HL-60 (cell line): Measurements from ENCODE around the gene LINGO4.

Source experiments
- DNase-seq, 2 experiments: peaks; one replicate each; pipeline ENCODE4 v3.0.0-alpha.2; 2010 to 2020; ENCODE audit warnings: low read depth in 1 of 2, low spot score in 1 of 2
- H3K27ac ChIP-seq: fragments of 250-450 bp; sonication (Bioruptor Pico); replicated peaks from 2 replicates; pipeline ENCODE4 v1.5.1; 2020; ENCODE audit warnings: mild to moderate bottlenecking, moderate library complexity
- H3K27me3 ChIP-seq: fragments of 250-450 bp; sonication (Bioruptor Pico); 2 replicates; pipeline ENCODE4 v1.5.1; 2021; ENCODE audit warnings: mild to moderate bottlenecking, moderate library complexity; ENCODE audit not compliant: insufficient read depth, poor library complexity, severe bottlenecking
- H3K4me3 ChIP-seq: replicated peaks from 2 replicates; pipeline ENCODE4 v1.5.1; 2011; ENCODE audit warnings: mild to moderate bottlenecking, control low read depth, low read length; ENCODE audit not compliant: insufficient read depth
- GABPA ChIP-seq: IDR thresholded peaks from 2 replicates; pipeline ENCODE4 v1.6.1; 2012; ENCODE audit warnings: low read depth
- POLR2AphosphoS5 ChIP-seq: IDR thresholded peaks from 2 replicates; pipeline ENCODE4 v1.6.1; 2012; ENCODE audit warnings: low read depth
- REST ChIP-seq: IDR thresholded peaks from 2 replicates; pipeline ENCODE4 v1.6.1; 2012; ENCODE audit warnings: low read depth; ENCODE audit not compliant: insufficient replicate concordance
- SPI1 ChIP-seq: IDR thresholded peaks from 2 replicates; pipeline ENCODE4 v1.6.1; 2012; ENCODE audit warnings: low read depth, mild to moderate bottlenecking, borderline replicate concordance
- TF ChIP-seq, protein P1 (sequence below): IDR thresholded peaks from one replicate; pipeline ENCODE4 v1.5.1; 2011; ENCODE audit warnings: low read length, control low read depth, inconsistent platforms; ENCODE audit not compliant: insufficient read depth

The LINGO4 gene

DNA sequence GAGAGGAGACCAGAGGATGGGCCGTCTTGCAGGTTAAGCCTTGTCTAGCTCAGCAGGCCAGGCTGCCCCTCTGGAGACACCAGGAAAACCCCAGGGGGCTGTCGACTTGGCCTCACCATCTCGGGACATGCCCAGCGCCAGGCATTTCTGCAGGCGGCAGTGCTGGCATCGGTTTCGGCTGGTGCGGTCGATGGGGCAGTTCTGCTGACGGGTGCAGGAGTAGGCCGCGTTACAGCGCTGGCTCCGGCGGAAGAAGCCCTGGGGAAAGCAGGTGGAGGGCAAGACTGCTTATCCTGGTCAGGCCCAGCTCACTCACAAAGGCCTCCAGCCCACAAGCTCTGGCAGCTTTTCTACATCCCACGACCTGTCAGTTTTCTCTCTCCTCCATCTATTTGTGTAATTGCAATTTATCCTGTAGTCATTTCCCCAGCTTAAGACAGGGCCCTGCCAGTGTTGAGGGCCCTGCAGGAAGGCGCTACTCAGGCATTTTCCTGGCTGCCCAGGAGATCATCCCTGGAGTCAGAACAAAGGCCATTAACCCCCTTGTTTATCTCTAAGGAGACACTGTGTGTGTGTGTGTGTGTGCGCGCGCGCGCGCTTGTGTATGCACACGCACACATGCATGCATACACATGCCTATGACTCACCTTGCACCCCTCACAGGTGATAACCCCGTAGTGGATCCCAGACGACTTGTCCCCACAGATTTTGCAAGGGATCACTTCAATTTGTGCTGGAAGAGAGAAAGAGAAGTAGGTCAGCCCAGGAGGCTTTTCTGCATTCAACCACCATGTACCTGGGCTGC, 11.5 kb upstream of the LINGO4 start:
- Histone ChIP-seq H3K27ac (no peak overlapping the region), H3K4me3 (no peak overlapping the region), H3K27me3 (no peaks in the 10 kb centered on the region)
- DNase-seq, result no peak
- no peak for TF ChIP-seq POLR2AphosphoS5
- no peak for TF ChIP-seq GABPA
- TF ChIP-seq, protein P1, sequence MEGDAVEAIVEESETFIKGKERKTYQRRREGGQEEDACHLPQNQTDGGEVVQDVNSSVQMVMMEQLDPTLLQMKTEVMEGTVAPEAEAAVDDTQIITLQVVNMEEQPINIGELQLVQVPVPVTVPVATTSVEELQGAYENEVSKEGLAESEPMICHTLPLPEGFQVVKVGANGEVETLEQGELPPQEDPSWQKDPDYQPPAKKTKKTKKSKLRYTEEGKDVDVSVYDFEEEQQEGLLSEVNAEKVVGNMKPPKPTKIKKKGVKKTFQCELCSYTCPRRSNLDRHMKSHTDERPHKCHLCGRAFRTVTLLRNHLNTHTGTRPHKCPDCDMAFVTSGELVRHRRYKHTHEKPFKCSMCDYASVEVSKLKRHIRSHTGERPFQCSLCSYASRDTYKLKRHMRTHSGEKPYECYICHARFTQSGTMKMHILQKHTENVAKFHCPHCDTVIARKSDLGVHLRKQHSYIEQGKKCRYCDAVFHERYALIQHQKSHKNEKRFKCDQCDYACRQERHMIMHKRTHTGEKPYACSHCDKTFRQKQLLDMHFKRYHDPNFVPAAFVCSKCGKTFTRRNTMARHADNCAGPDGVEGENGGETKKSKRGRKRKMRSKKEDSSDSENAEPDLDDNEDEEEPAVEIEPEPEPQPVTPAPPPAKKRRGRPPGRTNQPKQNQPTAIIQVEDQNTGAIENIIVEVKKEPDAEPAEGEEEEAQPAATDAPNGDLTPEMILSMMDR, result no peak
- TF ChIP-seq REST, result no peak
- TF ChIP-seq SPI1, result no peak

- no peak overlapping the region for H3K4me3 ChIP-seq
- TF ChIP-seq, protein P1, result no peak
Measured at GRCh38 chr1:151815716-151816327, 10.6 kb upstream of the LINGO4 start.

DNA sequence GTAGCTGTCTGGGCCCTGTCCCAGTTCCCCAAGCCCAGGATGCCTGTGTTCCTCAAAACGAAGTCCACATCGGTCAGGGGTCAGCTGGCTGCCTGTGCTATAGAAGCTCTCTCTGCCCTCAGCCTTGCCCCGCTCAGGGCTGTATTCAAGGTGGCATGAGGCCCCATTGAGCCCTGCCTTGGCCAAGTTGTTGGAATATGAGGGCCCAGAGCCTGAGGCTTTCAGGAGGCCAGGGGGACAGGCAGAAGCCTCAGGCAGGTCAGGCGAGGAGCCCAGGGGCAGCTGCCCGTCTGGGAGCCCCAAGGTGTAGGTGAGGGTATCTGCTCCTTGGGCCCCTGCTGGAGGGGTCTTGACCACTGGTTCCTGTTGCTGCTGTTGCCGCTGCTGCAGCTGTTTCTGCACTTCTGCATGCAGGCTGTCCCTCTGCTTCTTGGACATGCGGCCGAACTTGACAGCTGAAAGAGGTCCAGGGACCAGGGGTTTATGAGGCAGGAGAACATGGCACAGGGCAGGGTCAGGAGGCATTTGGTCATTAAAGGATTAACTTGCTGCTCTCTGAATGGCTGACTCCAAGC, 9.8 kb upstream of the LINGO4 start:
- no peaks in the 10 kb centered on the region for H3K27me3 ChIP-seq
- TF ChIP-seq, protein P1, result no peak
- no peak for TF ChIP-seq GABPA
- no peak for TF ChIP-seq REST
- TF ChIP-seq SPI1, result no peak
- TF ChIP-seq POLR2AphosphoS5, result no peak
- no peak overlapping the region for H3K27ac ChIP-seq
- DNase-seq, result no peak
- no peak overlapping the region for H3K4me3 ChIP-seq

More at GRCh38 chr1:151815716-151816327, 10.6 kb upstream of the LINGO4 start:
- no peak overlapping the region for H3K27ac ChIP-seq
- no peak for DNase-seq
- H3K27me3 ChIP-seq, result no peaks in the 10 kb centered on the region
